ENCODE measurements around the gene DNAH1.

DNAH1 gene

GRCh38 chr3:52343946-52344600, 28.0 kb downstream of the DNAH1 start:
- DNase-seq = no peak

GRCh38 chr3:52345521-52346109, 29.5 kb downstream of the DNAH1 start:
- DNase-seq = no peak

- DNase-seq = no peak
Observed at GRCh38 chr3:52346623-52347530, 30.8 kb downstream of the DNAH1 start.

- no peak for DNase-seq
Observed at GRCh38 chr3:52347716-52348635, 31.9 kb downstream of the DNAH1 start.

- DNase-seq = no peak
Observed at GRCh38 chr3:52349131-52349530, 33.0 kb downstream of the DNAH1 start.

- no peak for DNase-seq
Observed at GRCh38 chr3:52349611-52350395, 33.7 kb downstream of the DNAH1 start.

- no peak for DNase-seq
Observed at GRCh38 chr3:52350416-52350815, 34.3 kb downstream of the DNAH1 start.

- DNase-seq = no peak
Observed at GRCh38 chr3:52350981-52351761, 35.1 kb downstream of the DNAH1 start.

GRCh38 chr3:52351762-52352368, 35.7 kb downstream of the DNAH1 start:
- DNase-seq = no peak

GRCh38 chr3:52352566-52352965, 36.4 kb downstream of the DNAH1 start:
- no peak for DNase-seq

GRCh38 chr3:52353291-52353855, 37.3 kb downstream of the DNAH1 start:
- no peak for DNase-seq

GRCh38 chr3:52354676-52355075, 38.6 kb downstream of the DNAH1 start:
- no peak for DNase-seq

- DNase-seq = no peak
Observed at GRCh38 chr3:52355526-52355925, 39.4 kb downstream of the DNAH1 start.

GRCh38 chr3:52356126-52356525, 40.0 kb downstream of the DNAH1 start:
- no peak for DNase-seq

GRCh38 chr3:52357151-52358080, 41.3 kb downstream of the DNAH1 start:
- no peak for DNase-seq

- DNase-seq = no peak
Observed at GRCh38 chr3:52358362-52358940, 42.3 kb downstream of the DNAH1 start.

GRCh38 chr3:52359116-52359855, 43.2 kb downstream of the DNAH1 start:
- DNase-seq = no peak

GRCh38 chr3:52361011-52361410, 44.9 kb downstream of the DNAH1 start:
- DNase-seq = no peak

All from SHP77 treated with DMSO at 0.1 percent for 48 hours (cell line).